SK-N-SH treated with all-trans-retinoic acid at 6 μM for 48 hours (cell line): ENCODE results near the gene FRMD4A.

Experiments
- ATAC-seq: fragments of 200-7000 bp; cut with Tn5 transposase; 3 replicates; pipeline ENCODE4 v1.9.1; 2020; ENCODE audit warnings: mild to moderate bottlenecking, moderate library complexity
- BACH2 ChIP-seq: fragments of 250-450 bp; sonication (Bioruptor Pico); IDR thresholded peaks from 2 replicates; pipeline ENCODE4 v1.9.0; 2021; ENCODE audit warnings: mild to moderate bottlenecking, borderline replicate concordance
- CSDC2 ChIP-seq: fragments of 250-450 bp; sonication (Bioruptor Pico); IDR thresholded peaks from 2 replicates; pipeline ENCODE4 v1.5.0; 2020; ENCODE audit warnings: mild to moderate bottlenecking, moderate library complexity
- ESRRG ChIP-seq: fragments of 250-450 bp; sonication (Bioruptor Pico); IDR thresholded peaks from 2 replicates; pipeline ENCODE4 v1.6.1; 2021; ENCODE audit warnings: mild to moderate bottlenecking
- GLIS3 ChIP-seq: fragments of 250-450 bp; sonication (Bioruptor Pico); IDR thresholded peaks from 2 replicates; pipeline ENCODE4 v1.5.0; 2020; ENCODE audit warnings: mild to moderate bottlenecking, moderate library complexity
- ISL1 ChIP-seq: fragments of 250-450 bp; sonication (Bioruptor Pico); IDR thresholded peaks from 2 replicates; pipeline ENCODE4 v2.1.2; 2022; ENCODE audit warnings: mild to moderate bottlenecking, moderate library complexity
- RARB ChIP-seq: fragments of 250-450 bp; sonication (Bioruptor Pico); IDR thresholded peaks from 2 replicates; pipeline ENCODE4 v1.8.0; 2021; ENCODE audit warnings: mild to moderate bottlenecking, moderate library complexity
- SNAI2 ChIP-seq: fragments of 250-450 bp; sonication (Bioruptor Pico); IDR thresholded peaks from 2 replicates; pipeline ENCODE4 v1.5.0; 2020; ENCODE audit warnings: mild to moderate bottlenecking, moderate library complexity
- TCF4 ChIP-seq: fragments of 250-450 bp; sonication (Bioruptor Pico); IDR thresholded peaks from 2 replicates; pipeline ENCODE4 v1.8.0; 2021; ENCODE audit warnings: mild to moderate bottlenecking, moderate library complexity, borderline replicate concordance
- ZFP3 ChIP-seq: fragments of 250-450 bp; sonication (Bioruptor Pico); IDR thresholded peaks from 2 replicates; pipeline ENCODE4 v1.5.0; 2020; ENCODE audit warnings: mild to moderate bottlenecking, moderate library complexity
- ZFP30 ChIP-seq: fragments of 450-650 bp; formaldehyde crosslinking; IDR thresholded peaks from 2 replicates; pipeline ENCODE4 v1.5.0; 2022; ENCODE audit warnings: mild to moderate bottlenecking, moderate library complexity
- ZNF565 ChIP-seq: fragments of 450-650 bp; formaldehyde crosslinking; conservative IDR thresholded peaks from 2 replicates; pipeline ENCODE4 v1.5.0; 2020; ENCODE audit warnings: low read depth, mild to moderate bottlenecking, moderate library complexity
- ZNF70 ChIP-seq: fragments of 450-650 bp; formaldehyde crosslinking; IDR thresholded peaks from 2 replicates; pipeline ENCODE4 v1.5.0; 2020; ENCODE audit warnings: mild to moderate bottlenecking, moderate library complexity
- ZNF8 ChIP-seq: fragments of 450-650 bp; formaldehyde crosslinking; IDR thresholded peaks from 2 replicates; pipeline ENCODE4 v1.5.0; 2020; ENCODE audit warnings: mild to moderate bottlenecking, moderate library complexity
- TF ChIP-seq, protein P1 (sequence below): fragments of 250-450 bp; sonication (Bioruptor Pico); IDR thresholded peaks from 2 replicates; pipeline ENCODE4 v1.5.1; 2021; ENCODE audit warnings: mild to moderate bottlenecking, moderate library complexity
- TF ChIP-seq, protein P2 (sequence below): fragments of 250-450 bp; sonication (Bioruptor Pico); IDR thresholded peaks from 2 replicates; pipeline ENCODE4 v1.5.0; 2020; ENCODE audit warnings: mild to moderate bottlenecking, moderate library complexity
- TF ChIP-seq, protein P3 (sequence below): fragments of 250-450 bp; sonication (Bioruptor Pico); IDR thresholded peaks from 2 replicates; pipeline ENCODE4 v1.8.0; 2021; ENCODE audit warnings: low read depth, mild to moderate bottlenecking, moderate library complexity, borderline replicate concordance
- TF ChIP-seq, protein P4 (sequence below): fragments of 250-450 bp; sonication (Bioruptor Pico); IDR thresholded peaks from 2 replicates; pipeline ENCODE4 v1.5.1; 2020; ENCODE audit warnings: low read depth, mild to moderate bottlenecking, moderate library complexity

The FRMD4A gene

DNA sequence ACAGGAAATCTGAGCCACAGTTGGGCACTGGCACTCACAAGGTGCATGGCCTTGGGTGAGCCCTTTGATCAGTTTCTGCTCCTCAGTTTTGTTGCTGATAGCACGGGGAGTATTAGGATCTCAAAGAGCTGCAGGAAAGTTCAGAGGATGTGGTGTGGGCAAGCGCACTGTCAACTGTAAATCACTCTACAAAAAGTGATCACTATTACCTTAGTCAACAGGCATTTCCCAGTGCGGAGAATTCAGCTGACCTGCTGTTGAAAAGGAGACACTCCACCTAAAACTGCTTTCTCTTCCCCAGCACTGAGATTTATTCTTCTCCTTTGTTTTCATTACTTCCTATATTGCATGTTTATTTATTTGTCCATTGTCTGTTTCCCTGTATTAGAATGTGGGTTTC, 412.9 kb downstream of the FRMD4A start:
- TF ChIP-seq, protein P1, sequence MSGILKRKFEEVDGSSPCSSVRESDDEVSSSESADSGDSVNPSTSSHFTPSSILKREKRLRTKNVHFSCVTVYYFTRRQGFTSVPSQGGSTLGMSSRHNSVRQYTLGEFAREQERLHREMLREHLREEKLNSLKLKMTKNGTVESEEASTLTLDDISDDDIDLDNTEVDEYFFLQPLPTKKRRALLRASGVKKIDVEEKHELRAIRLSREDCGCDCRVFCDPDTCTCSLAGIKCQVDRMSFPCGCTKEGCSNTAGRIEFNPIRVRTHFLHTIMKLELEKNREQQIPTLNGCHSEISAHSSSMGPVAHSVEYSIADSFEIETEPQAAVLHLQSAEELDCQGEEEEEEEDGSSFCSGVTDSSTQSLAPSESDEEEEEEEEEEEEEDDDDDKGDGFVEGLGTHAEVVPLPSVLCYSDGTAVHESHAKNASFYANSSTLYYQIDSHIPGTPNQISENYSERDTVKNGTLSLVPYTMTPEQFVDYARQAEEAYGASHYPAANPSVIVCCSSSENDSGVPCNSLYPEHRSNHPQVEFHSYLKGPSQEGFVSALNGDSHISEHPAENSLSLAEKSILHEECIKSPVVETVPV (CRISPR knock-in tag): no peak
- no peak for TF ChIP-seq BACH2 (CRISPR knock-in tag)
- ATAC-seq: no peak

DNA sequence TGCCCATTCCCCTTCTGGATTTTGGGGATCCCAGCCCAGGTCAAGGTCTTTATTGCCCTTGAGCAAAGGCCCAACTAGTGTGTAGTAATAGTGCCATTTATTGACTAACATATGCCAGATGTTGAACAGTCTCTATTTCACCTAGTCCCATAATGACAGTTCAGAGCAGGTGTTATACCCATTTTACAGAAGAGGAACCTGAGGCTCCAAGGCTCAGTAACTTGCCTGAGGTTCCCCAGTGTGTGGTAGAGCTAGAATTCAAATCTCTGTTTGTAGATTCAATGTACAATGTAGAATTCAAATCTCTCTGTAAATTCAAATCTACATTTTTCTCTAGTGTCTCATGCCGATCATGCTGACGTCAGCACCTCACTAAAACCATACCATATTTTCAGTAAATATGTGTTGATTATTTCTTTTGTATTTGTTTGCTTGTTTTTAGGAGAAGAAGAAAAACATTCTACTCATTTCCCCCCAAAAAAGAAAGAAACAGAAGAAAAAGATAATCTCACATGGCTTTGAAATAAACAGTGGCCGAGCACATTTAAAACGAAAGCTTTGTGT, 414.3 kb downstream of the FRMD4A start:
- TF ChIP-seq CSDC2 (no peak), ZFP30 (no peak), SNAI2 (CRISPR knock-in tag) (no peak), ESRRG (CRISPR knock-in tag) (no peak), ZNF8 (CRISPR knock-in tag) (no peak), TCF4 (CRISPR knock-in tag) (no peak), ZFP3 (no peak), BACH2 (CRISPR knock-in tag) (no peak), GLIS3 (CRISPR knock-in tag) (no peak), ZNF565 (no peak), RARB (CRISPR knock-in tag) (no peak), ZNF70 (CRISPR knock-in tag) (no peak)
- TF ChIP-seq, protein P2, sequence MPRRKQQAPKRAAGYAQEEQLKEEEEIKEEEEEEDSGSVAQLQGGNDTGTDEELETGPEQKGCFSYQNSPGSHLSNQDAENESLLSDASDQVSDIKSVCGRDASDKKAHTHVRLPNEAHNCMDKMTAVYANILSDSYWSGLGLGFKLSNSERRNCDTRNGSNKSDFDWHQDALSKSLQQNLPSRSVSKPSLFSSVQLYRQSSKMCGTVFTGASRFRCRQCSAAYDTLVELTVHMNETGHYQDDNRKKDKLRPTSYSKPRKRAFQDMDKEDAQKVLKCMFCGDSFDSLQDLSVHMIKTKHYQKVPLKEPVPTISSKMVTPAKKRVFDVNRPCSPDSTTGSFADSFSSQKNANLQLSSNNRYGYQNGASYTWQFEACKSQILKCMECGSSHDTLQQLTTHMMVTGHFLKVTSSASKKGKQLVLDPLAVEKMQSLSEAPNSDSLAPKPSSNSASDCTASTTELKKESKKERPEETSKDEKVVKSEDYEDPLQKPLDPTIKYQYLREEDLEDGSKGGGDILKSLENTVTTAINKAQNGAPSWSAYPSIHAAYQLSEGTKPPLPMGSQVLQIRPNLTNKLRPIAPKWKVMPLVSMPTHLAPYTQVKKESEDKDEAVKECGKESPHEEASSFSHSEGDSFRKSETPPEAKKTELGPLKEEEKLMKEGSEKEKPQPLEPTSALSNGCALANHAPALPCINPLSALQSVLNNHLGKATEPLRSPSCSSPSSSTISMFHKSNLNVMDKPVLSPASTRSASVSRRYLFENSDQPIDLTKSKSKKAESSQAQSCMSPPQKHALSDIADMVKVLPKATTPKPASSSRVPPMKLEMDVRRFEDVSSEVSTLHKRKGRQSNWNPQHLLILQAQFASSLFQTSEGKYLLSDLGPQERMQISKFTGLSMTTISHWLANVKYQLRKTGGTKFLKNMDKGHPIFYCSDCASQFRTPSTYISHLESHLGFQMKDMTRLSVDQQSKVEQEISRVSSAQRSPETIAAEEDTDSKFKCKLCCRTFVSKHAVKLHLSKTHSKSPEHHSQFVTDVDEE (CRISPR knock-in tag): no peak
- TF ChIP-seq, protein P3, sequence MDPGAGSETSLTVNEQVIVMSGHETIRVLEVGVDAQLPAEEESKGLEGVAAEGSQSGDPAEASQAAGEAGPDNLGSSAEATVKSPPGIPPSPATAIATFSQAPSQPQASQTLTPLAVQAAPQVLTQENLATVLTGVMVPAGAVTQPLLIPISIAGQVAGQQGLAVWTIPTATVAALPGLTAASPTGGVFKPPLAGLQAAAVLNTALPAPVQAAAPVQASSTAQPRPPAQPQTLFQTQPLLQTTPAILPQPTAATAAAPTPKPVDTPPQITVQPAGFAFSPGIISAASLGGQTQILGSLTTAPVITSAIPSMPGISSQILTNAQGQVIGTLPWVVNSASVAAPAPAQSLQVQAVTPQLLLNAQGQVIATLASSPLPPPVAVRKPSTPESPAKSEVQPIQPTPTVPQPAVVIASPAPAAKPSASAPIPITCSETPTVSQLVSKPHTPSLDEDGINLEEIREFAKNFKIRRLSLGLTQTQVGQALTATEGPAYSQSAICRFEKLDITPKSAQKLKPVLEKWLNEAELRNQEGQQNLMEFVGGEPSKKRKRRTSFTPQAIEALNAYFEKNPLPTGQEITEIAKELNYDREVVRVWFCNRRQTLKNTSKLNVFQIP (CRISPR knock-in tag): no peak
- TF ChIP-seq, protein P4, sequence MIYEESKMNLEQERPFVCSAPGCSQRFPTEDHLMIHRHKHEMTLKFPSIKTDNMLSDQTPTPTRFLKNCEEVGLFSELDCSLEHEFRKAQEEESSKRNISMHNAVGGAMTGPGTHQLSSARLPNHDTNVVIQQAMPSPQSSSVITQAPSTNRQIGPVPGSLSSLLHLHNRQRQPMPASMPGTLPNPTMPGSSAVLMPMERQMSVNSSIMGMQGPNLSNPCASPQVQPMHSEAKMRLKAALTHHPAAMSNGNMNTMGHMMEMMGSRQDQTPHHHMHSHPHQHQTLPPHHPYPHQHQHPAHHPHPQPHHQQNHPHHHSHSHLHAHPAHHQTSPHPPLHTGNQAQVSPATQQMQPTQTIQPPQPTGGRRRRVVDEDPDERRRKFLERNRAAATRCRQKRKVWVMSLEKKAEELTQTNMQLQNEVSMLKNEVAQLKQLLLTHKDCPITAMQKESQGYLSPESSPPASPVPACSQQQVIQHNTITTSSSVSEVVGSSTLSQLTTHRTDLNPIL: no peak
- TF ChIP-seq, protein P1 (CRISPR knock-in tag): no peak
- no peak for ATAC-seq

DNA sequence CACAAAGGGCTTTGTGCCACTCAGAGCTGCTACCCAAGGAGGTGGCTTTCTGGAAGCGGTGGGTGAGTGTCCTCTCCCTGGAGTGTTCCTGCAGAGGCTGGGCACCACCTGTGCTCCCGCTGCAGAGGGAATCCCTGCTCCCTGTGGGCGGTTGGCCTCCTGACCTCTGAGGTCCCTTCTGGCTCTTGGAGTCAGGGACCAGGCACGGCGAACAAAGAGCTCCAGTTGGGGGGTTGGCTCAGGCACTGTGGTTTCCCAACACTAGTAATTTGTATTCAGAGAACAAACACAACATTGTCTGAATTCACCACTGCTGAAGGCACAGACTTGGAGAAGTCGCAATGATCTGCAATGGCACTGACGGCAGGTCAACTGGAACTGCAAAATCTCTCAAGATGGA, 415.0 kb downstream of the FRMD4A start:
- no peak for TF ChIP-seq GLIS3 (CRISPR knock-in tag)
- TF ChIP-seq ZNF8 (CRISPR knock-in tag): no peak
- no peak for TF ChIP-seq ZNF565
- TF ChIP-seq, protein P1 (CRISPR knock-in tag): no peak
- TF ChIP-seq, protein P4: no peak
- TF ChIP-seq ISL1 (CRISPR knock-in tag): no peak
- TF ChIP-seq ZFP3: no peak
- no peak for TF ChIP-seq CSDC2
- no peak for TF ChIP-seq ZFP30
- TF ChIP-seq, all 23 proteins: peak for 0
- ATAC-seq: no peak
